PC-3 (cell line): ENCODE results near the gene ADGRF4.

ENCODE experiments used
- EZH2 ChIP-seq: fragments of 300-600 bp; sonication (generic); IDR thresholded peaks from one replicate; pipeline ENCODE4 v1.6.1; 2017; ENCODE audit warnings: antibody characterized with exemption, mild to moderate bottlenecking, low read length; ENCODE audit not compliant: unreplicated experiment
- EZH2phosphoT487 ChIP-seq: fragments of 300-600 bp; sonication (generic); IDR thresholded peaks from 2 replicates; pipeline ENCODE4 v1.6.1; 2018; ENCODE audit warnings: mild to moderate bottlenecking, antibody characterized with exemption, low read length, borderline replicate concordance
- TF ChIP-seq, protein P1 (sequence below): fragments of 300-600 bp; sonication (generic); conservative IDR thresholded peaks from 2 replicates; pipeline ENCODE4 v1.5.1; 2017; ENCODE audit warnings: antibody characterized with exemption, low read depth, mild to moderate bottlenecking, low read length

DNA sequence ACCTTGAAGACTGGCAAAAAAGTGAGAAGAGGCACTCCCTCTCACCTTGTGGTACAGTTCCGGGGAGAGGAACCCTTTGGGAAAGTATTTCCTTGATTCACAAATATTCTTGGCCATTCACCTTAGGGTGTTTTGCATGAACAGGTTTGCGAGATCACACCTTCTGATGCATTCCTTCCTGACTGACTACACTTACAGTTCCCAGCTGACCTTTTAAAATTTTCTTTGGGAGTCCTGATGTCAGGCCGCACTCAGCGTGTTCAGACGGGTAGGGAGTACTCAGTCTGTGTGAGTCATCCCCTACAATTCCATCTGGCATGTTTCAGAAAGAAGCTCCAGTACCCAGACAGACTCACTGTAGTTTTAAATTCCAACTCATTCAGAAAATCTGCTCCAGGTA, 1.7 kb downstream of the ADGRF4 start:
- TF ChIP-seq, protein P1, sequence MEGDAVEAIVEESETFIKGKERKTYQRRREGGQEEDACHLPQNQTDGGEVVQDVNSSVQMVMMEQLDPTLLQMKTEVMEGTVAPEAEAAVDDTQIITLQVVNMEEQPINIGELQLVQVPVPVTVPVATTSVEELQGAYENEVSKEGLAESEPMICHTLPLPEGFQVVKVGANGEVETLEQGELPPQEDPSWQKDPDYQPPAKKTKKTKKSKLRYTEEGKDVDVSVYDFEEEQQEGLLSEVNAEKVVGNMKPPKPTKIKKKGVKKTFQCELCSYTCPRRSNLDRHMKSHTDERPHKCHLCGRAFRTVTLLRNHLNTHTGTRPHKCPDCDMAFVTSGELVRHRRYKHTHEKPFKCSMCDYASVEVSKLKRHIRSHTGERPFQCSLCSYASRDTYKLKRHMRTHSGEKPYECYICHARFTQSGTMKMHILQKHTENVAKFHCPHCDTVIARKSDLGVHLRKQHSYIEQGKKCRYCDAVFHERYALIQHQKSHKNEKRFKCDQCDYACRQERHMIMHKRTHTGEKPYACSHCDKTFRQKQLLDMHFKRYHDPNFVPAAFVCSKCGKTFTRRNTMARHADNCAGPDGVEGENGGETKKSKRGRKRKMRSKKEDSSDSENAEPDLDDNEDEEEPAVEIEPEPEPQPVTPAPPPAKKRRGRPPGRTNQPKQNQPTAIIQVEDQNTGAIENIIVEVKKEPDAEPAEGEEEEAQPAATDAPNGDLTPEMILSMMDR = no peak
- TF ChIP-seq EZH2 = no peak
- no peak for TF ChIP-seq EZH2phosphoT487
